GM18861 (cell line): ENCODE data around the gene TBC1D2B.

Source experiments
- ATAC-seq: cut with Tn5 transposase; IDR thresholded peaks from one replicate; pipeline ENCODE4 v1.9.1; 2021; ENCODE audit not compliant: unreplicated experiment

The TBC1D2B gene

DNA sequence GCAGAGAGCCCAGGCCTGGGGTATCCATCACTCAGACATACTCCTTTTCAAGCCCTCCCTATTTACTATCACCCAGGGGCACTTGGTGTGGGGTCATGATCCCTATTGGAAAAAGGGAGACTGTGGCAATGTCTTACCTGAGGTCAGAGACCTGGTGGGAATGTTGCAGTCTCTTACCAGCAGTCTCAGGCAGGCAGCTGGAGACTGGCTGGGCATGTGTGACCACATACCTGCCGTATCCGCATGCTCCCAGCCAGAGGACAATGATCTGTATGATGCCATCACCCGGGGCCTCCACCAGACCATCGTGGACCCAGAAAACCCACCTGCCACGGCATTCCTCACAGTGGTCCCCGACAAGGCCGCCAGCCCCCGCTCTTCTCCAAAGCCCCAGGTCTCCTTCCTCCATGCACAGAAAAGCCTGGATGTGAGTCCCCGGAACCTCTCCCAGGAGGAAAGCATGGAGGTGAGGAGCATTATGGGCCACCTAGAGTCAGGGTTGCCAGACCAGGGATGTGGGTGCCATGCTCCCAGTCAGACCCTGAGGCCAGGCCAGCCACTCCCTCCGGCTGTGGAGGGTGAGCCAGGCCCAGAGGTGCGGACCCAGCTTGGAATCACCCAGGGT is 20.7 kb upstream of the TBC1D2B start:
- no peak for ATAC-seq

GRCh38 chr15:78097667-78098066 is 20.2 kb upstream of the TBC1D2B start:
- ATAC-seq, result no peak

GRCh38 chr15:78093242-78094020 is 15.9 kb upstream of the TBC1D2B start:
- ATAC-seq, result no peak

- ATAC-seq, result no peak
Observed at GRCh38 chr15:78092261-78093041, 14.9 kb upstream of the TBC1D2B start, which contains the start of gene SH2D7. TSS of gene SH2D7 (plus strand) at chr15:78092561. CDS start at chr15:78092585, 24 bp downstream.

DNA sequence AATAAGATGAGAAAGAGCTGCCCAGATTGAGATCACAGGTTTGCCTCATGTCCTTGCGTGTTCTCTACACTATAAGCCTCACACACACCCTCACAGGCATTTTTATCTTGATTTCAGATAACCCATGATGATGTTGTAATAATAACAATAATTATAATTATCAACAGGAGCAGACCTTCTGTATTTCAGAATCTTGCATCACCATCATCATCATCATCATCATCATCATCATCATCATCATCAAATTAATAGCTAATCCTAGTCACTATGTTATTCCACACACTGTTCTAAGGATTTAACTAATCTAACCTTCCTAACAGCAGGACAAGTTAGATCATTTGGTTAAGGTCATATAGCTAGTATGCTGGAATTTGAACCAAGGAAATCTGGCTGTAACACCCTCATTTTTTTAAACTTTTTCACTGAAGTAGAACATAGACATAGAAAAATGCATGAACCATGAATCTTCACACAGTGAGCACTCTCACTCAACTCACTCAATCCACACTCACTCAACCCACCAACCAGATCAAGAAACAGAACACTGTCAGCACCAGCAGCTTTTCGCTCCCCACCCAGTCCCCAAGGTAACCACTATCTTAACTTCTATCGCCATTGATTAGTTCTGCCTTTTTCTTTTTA is 13.0 kb upstream of the TBC1D2B start:
- ATAC-seq, result no peak

GRCh38 chr15:78088773-78089080 is 11.2 kb upstream of the TBC1D2B start:
- no peak for ATAC-seq

DNA sequence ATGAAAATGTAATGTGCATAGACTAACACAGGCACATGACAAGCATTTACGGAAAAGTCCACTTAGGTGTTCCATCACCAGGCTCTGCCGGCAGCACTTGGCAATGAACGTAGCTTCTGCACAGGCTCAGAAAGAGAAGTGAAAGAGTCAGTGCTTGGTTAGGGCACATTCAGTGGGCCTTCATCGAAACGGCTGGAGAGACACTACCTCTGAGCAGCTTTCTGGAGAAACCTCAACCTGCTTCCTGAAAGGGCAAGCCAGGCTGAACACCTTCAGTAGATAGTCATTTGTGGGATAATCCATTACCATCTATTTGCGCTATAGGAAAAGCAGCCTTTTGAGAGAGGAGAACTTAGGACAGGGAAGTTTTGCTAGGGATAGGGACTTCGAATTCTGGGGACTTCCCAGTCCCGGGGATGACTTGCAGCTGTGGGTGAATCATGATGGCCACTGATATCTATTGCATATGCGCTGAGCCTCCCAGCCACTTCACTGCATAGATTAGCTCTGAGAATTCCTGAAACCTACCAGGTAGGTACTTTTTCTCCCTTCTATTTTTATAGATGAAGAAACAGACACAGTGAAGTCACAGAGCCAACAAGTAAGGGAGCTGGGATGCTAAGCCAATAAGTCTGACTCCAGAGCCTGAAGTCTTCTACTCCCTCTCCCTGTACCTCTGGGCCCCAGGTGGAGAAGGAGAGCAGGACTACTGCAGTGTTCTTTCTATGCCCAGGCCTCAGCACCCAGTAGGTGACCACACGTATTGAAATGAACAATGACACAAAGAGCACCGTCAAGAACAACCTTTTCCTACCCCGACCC is 10.7 kb upstream of the TBC1D2B start:
- ATAC-seq, result peak; percentile 78

- ATAC-seq, result no peak
Observed at GRCh38 chr15:78085928-78086327, 8.4 kb upstream of the TBC1D2B start.

GRCh38 chr15:78084449-78084750 is 6.9 kb upstream of the TBC1D2B start:
- no peak for ATAC-seq

- no peak for ATAC-seq
Observed at GRCh38 chr15:78083687-78084448, 6.4 kb upstream of the TBC1D2B start.

GRCh38 chr15:78083186-78083585 is 5.7 kb upstream of the TBC1D2B start:
- no peak for ATAC-seq

DNA sequence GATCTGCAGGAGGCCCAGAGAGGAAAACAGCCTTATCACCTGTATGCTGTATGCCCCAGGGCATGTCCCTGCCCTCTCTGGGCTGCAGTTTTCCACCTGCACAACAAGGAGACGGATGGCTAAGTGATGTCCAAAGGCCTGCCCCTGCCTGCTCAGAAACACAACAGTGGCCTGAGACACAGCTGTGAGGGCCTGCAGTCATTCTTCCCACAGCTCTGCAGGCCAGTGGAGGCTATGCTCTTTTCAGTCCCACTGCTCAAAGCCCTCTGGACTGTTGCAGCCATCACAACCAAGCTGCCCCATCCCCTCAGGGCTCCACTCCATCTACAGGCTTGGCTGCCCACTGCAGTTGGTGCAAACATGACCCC is 5.2 kb upstream of the TBC1D2B start:
- no peak for ATAC-seq

- no peak for ATAC-seq
Observed at GRCh38 chr15:78082106-78082742, 4.7 kb upstream of the TBC1D2B start.

- ATAC-seq, result no peak
Observed at GRCh38 chr15:78080088-78080460, 2.6 kb upstream of the TBC1D2B start.

- ATAC-seq, result no peak
Observed at GRCh38 chr15:78079298-78080087, 2.0 kb upstream of the TBC1D2B start.

DNA sequence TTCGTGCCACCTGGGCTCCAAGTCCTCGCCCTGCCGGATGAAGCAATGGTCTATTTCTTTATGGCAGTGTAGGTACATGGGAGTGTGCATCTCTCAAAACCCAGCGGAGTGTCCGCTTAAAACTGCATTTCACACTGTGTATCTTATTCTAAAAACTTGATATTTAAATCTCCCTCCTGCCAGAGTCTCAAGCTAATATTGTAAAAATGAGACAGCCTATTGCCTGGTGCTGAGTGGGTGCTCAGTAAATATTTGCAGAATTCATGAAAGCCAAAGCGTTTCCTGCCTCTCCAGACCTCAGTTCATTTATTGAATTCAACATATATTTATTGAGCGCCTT is 330 bp upstream of the TBC1D2B start:
- ATAC-seq, result no peak

- no peak for ATAC-seq
Observed at GRCh38 chr15:78076231-78077052, 1.1 kb downstream of the TBC1D2B start.
